ENCODE data around the gene ZNF710. TPM values are rescaled to one million over a fixed set of nuclear protein-coding genes. Genes with fewer than 3 reads are reported as not detected.

The ZNF710 gene
- total and polyA plus RNA-seq, 2 of the 8 experiments (the other 6 are each of a cell fraction or from before 2014, with no cell fraction given): 10.5 to 24.0 TPM

GRCh38 chr15:90036343-90036742, 35.2 kb downstream of the ZNF710 start:
- no peak overlapping the region for H3K14ac ChIP-seq (ENCODE audit: insufficient read length)
- no peak overlapping the region for H2BK12ac ChIP-seq (ENCODE audit: low read depth, low read length)
- CTCF ChIA-PET (ENCODE audit: partially characterized antibody): interaction anchor here (0.7 to 2.0 kb wide), 5 partner anchors 16 to 371 kb away, joined by 3 to 6 read pairs (median 4); partner anchors contain the start of gene ZNF710
- H2AFZ ChIP-seq (ENCODE audit: low read length): no peak overlapping the region
- peaks cover 7% of the 10 kb centered on the region for H3K79me1 ChIP-seq (ENCODE audit: low read depth, low read length)
- H3K4ac ChIP-seq (replicated peaks; ENCODE audit: insufficient read length, low read depth, low read length): no peak overlapping the region
- no peak overlapping the region for H3K27ac ChIP-seq (ENCODE audit: low read depth, low read length)
- no peaks in the 10 kb centered on the region for H3K79me2 ChIP-seq (ENCODE audit: control insufficient read depth in 1 of 2, insufficient read depth in 2 of 2, low read length in 2 of 2)
- H2AK5ac ChIP-seq (ENCODE audit: low read depth, low read length): no peak overlapping the region
- WGBS, 2 experiments (ENCODE audit: extremely low coverage in 1 of 2, insufficient coverage in 1 of 2, insufficient read length in 1 of 2, insufficient replicate concordance in 2 of 2, low coverage in 1 of 2, low lambda C conversion rate in 2 of 2, missing lambda C conversion rate in 1 of 2): 82% methylated on average over 9 of the region's 9 CpGs; no CpG with 5 or more reads in 1 of the 2 experiments
- no peak overlapping the region for H3K9ac ChIP-seq (replicated peaks in 1 of 4; ENCODE audit: extremely low read depth in 1 of 4, low read depth in 3 of 4, low read length in 3 of 4)
- FAIRE-seq (no peak), DNase-seq (ENCODE audit: low read depth in 1 of 2, low spot score in 2 of 2) (no peak)
- no peak overlapping the region for H4K5ac ChIP-seq (ENCODE audit: insufficient read length, low read depth, low read length)
- peaks cover 0 to 29% (median 9%) of the 10 kb centered on the region in 4 experiments; a peak in 3 of 7 replicates for H3K4me1 ChIP-seq (replicated peaks in 1 of 4; ENCODE audit: control insufficient read depth in 3 of 4, insufficient read depth in 4 of 4, low read length in 3 of 4)
- no peak overlapping the region for H2BK120ac ChIP-seq (replicated peaks; ENCODE audit: low read depth, low read length)
- no peaks in the 10 kb centered on the region for H3K27me3 ChIP-seq (replicated peaks in 1 of 4; ENCODE audit: control insufficient read depth in 3 of 4, extremely low read depth in 1 of 4, insufficient read depth in 3 of 4, low read length in 3 of 4)
- TF ChIP-seq RFX5 (IDR thresholded peaks at IDR 0.05; ENCODE audit: borderline replicate concordance, low read depth, low read length) (no peak), SIX5 (IDR thresholded peaks at IDR 0.05; ENCODE audit: low read depth, low read length) (no peak)
- peaks cover 0 to 3% of the 10 kb centered on the region in 2 experiments for H4K20me1 ChIP-seq (replicated peaks in 1 of 2; ENCODE audit: control insufficient read depth in 1 of 2, insufficient read depth in 2 of 2, low read length in 2 of 2)
- H4K91ac ChIP-seq (replicated peaks; ENCODE audit: insufficient read length, low read length): no peak overlapping the region
- no peak overlapping the region for H3K4me3 ChIP-seq (ENCODE audit: extremely low read depth in 1 of 4, insufficient read depth in 2 of 4, low read depth in 3 of 4, low read length in 4 of 4)
- H2BK5ac ChIP-seq (ENCODE audit: low read depth, low read length): no peak overlapping the region
- POLR2A ChIA-PET (ENCODE audit: partially characterized antibody): interaction anchor here (1.1 kb wide), 1 partner anchor 21 kb away, joined by 3 read pairs; no protein-coding TSS in a partner anchor
- H3K4me2 ChIP-seq (ENCODE audit: insufficient read depth in 1 of 2, low read depth in 2 of 2, low read length in 2 of 2): no peak overlapping the region
- no peak overlapping the region for H3K56ac ChIP-seq (replicated peaks; ENCODE audit: insufficient read length, low read depth, low read length)
- no peaks in the 10 kb centered on the region for H3K9me3 ChIP-seq (ENCODE audit: insufficient read depth in 2 of 2, low read depth in 1 of 2, low read length in 1 of 2)
- peaks cover 2% of the 10 kb centered on the region; the same call in 1 of the 2 replicates for H3K23me2 ChIP-seq (ENCODE audit: low read depth, low read length)
- H3K23ac ChIP-seq (ENCODE audit: insufficient read length): no peak overlapping the region
- no peak overlapping the region for H3K18ac ChIP-seq (ENCODE audit: extremely low read depth, low read length)
- no peak overlapping the region for H2BK20ac ChIP-seq (ENCODE audit: low read length)
- H4K8ac ChIP-seq (ENCODE audit: extremely low read depth, insufficient read depth, low read length): no peak overlapping the region
- H2BK15ac ChIP-seq (ENCODE audit: low read length): no peak overlapping the region
- no peaks in the 10 kb centered on the region for H3K36me3 ChIP-seq (ENCODE audit: control insufficient read depth in 2 of 4, insufficient read depth in 4 of 4, low read length in 3 of 4)

Data from H1 (cell line).